ENCODE measurements around the gene TENM4.

DNA sequence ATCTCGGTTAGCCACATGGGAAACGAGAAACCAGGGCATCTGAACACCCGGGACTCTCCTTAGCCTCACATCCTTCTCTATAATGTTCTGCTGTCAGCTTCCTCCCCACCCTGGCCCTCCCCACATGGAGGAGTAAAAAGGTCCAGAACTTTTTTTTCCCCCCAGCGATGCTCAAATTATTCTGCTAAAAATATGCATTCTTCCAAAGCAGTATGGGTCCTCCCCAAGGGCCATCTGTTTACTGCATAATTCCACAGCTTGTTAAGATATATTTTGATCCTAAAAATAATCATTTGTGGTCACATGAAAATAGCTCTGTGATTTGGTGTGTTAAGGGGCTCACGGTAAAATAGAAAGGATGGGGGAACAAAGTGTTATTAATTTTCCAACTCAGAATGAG lies 584.6 kb downstream of the TENM4 start:
- TF ChIP-seq, protein P1, sequence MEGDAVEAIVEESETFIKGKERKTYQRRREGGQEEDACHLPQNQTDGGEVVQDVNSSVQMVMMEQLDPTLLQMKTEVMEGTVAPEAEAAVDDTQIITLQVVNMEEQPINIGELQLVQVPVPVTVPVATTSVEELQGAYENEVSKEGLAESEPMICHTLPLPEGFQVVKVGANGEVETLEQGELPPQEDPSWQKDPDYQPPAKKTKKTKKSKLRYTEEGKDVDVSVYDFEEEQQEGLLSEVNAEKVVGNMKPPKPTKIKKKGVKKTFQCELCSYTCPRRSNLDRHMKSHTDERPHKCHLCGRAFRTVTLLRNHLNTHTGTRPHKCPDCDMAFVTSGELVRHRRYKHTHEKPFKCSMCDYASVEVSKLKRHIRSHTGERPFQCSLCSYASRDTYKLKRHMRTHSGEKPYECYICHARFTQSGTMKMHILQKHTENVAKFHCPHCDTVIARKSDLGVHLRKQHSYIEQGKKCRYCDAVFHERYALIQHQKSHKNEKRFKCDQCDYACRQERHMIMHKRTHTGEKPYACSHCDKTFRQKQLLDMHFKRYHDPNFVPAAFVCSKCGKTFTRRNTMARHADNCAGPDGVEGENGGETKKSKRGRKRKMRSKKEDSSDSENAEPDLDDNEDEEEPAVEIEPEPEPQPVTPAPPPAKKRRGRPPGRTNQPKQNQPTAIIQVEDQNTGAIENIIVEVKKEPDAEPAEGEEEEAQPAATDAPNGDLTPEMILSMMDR (IDR thresholded peaks at IDR 0.05) = no peak
- no peak for TF ChIP-seq EZH2phosphoT487 (IDR thresholded peaks at IDR 0.05)

All from neural progenitor cell (in vitro differentiated cells).